H9 (cell line): ENCODE data around the gene ZYG11A. TPM values are rescaled to one million over a fixed set of nuclear protein-coding genes. Genes with fewer than 3 reads are reported as not detected.

Experiments used
- DNase-seq: peaks from one replicate; pipeline ENCODE4 v3.0.0-alpha.2; 2017
- H2AFZ ChIP-seq: one replicate; pipeline ENCODE4 v1.6.1; 2013; ENCODE audit warnings: mild to moderate bottlenecking, low read length, control low read depth, moderate library complexity
- H2AK5ac ChIP-seq: 2 replicates; pipeline ENCODE4 v1.6.1; 2013; ENCODE audit warnings: low read length, control low read depth, mixed read lengths; ENCODE audit not compliant: insufficient read length
- H2BK120ac ChIP-seq: one replicate; pipeline ENCODE4 v1.6.1; 2013; ENCODE audit warnings: low read depth, mild to moderate bottlenecking, low read length, control low read depth, inconsistent platforms; ENCODE audit not compliant: poor library complexity, severe bottlenecking
- H2BK12ac ChIP-seq: 2 replicates; pipeline ENCODE4 v1.6.1; 2013; ENCODE audit warnings: low read length, control low read depth, mixed read lengths, low read depth; ENCODE audit not compliant: insufficient read length
- H2BK15ac ChIP-seq: 2 replicates; pipeline ENCODE4 v1.6.1; 2013; ENCODE audit warnings: low read depth, low read length, control low read depth
- H2BK20ac ChIP-seq: one replicate; pipeline ENCODE4 v1.6.1; 2013; ENCODE audit warnings: low read depth, mild to moderate bottlenecking, low read length, control low read depth, inconsistent platforms; ENCODE audit not compliant: poor library complexity, severe bottlenecking
- H2BK5ac ChIP-seq: 2 replicates; pipeline ENCODE4 v1.6.1; 2013; ENCODE audit warnings: low read length, control low read depth, mixed read lengths; ENCODE audit not compliant: insufficient read length
- H3K14ac ChIP-seq: 2 replicates; pipeline ENCODE4 v1.6.1; 2013; ENCODE audit warnings: low read length, control low read depth; ENCODE audit not compliant: insufficient read depth
- H3K18ac ChIP-seq: 2 replicates; pipeline ENCODE4 v1.6.1; 2013; ENCODE audit warnings: low read depth, mild to moderate bottlenecking, mixed read lengths, low read length, control low read depth; ENCODE audit not compliant: insufficient read length
- H3K23ac ChIP-seq: 2 replicates; pipeline ENCODE4 v1.6.1; 2013; ENCODE audit warnings: low read length, control low read depth, mixed read lengths, low read depth; ENCODE audit not compliant: insufficient read length
- H3K23me2 ChIP-seq: 2 replicates; pipeline ENCODE4 v1.6.1; 2013; ENCODE audit warnings: low read depth, mild to moderate bottlenecking, mixed read lengths, low read length, control low read depth; ENCODE audit not compliant: insufficient read length, poor library complexity, severe bottlenecking
- H3K27ac ChIP-seq: 2 replicates; pipeline ENCODE4 v1.5.1; 2013; ENCODE audit warnings: low read length, control low read depth, mixed read lengths, low read depth; ENCODE audit not compliant: insufficient read length
- H3K27me3 ChIP-seq: 2 replicates; pipeline ENCODE4 v1.6.1; 2013; ENCODE audit warnings: low read length, control low read depth, inconsistent platforms; ENCODE audit not compliant: insufficient read depth
- H3K4ac ChIP-seq: 2 replicates; pipeline ENCODE4 v1.6.1; 2013; ENCODE audit warnings: low read depth, mild to moderate bottlenecking, control low read depth, inconsistent platforms, low read length, moderate library complexity
- H3K4me1 ChIP-seq: 2 replicates; pipeline ENCODE4 v1.6.1; 2013; ENCODE audit warnings: low read length, control low read depth, inconsistent platforms; ENCODE audit not compliant: insufficient read depth
- H3K4me2 ChIP-seq: 2 replicates; pipeline ENCODE4 v1.6.1; 2013; ENCODE audit warnings: low read length, control low read depth, mixed read lengths; ENCODE audit not compliant: insufficient read length, insufficient read depth
- H3K56ac ChIP-seq: 2 replicates; pipeline ENCODE4 v1.6.1; 2013; ENCODE audit warnings: low read depth, mild to moderate bottlenecking, mixed read lengths, low read length, control low read depth; ENCODE audit not compliant: insufficient read length
- H3K79me1 ChIP-seq: 2 replicates; pipeline ENCODE4 v1.6.1; 2013; ENCODE audit warnings: low read depth, mild to moderate bottlenecking, moderate library complexity, low read length, control low read depth, inconsistent platforms; ENCODE audit not compliant: insufficient read depth, poor library complexity, severe bottlenecking
- H3K79me2 ChIP-seq: 2 replicates; pipeline ENCODE4 v1.6.1; 2013; ENCODE audit warnings: low read length, control low read depth, inconsistent platforms; ENCODE audit not compliant: insufficient read depth
- H3K9ac ChIP-seq: 2 replicates; pipeline ENCODE4 v1.6.1; 2013; ENCODE audit warnings: low read length, control low read depth, mixed read lengths; ENCODE audit not compliant: insufficient read length; ENCODE audit errors: extremely low read depth
- H3K9me3 ChIP-seq: one replicate; pipeline ENCODE4 v1.6.1; 2013; ENCODE audit warnings: low read depth, low read length, inconsistent platforms; ENCODE audit not compliant: control insufficient read depth
- H3T11ph ChIP-seq: one replicate; pipeline ENCODE4 v1.6.1; 2013; ENCODE audit warnings: mild to moderate bottlenecking, low read length, control low read depth, inconsistent platforms
- H4K20me1 ChIP-seq: one replicate; pipeline ENCODE4 v1.6.1; 2013; ENCODE audit not compliant: control insufficient read depth, insufficient read length, insufficient read depth
- H4K5ac ChIP-seq: 2 replicates; pipeline ENCODE4 v1.6.1; 2013; ENCODE audit warnings: low read depth, mild to moderate bottlenecking, mixed read lengths, low read length, control low read depth; ENCODE audit not compliant: insufficient read length
- H4K8ac ChIP-seq: replicated peaks from 2 replicates; pipeline ENCODE4 v1.6.1; 2013; ENCODE audit warnings: low read length, control low read depth, mixed read lengths, low read depth; ENCODE audit not compliant: insufficient read length
- H4K91ac ChIP-seq: 2 replicates; pipeline ENCODE4 v1.6.1; 2013; ENCODE audit warnings: low read depth, mild to moderate bottlenecking, moderate library complexity, mixed read lengths, low read length, control low read depth; ENCODE audit not compliant: insufficient read length
- H3K27ac Mint-ChIP-seq, 3 experiments: 2 replicates in 2 of 3; 3 replicates in 1 of 3; pipeline ENCODE4 v1.8.0; 2020 to 2021; ENCODE audit warnings: mixed read lengths in 3 of 3, mild to moderate bottlenecking in 1 of 3, moderate library complexity in 1 of 3
- H3K27me3 Mint-ChIP-seq: 2 replicates; pipeline ENCODE4 v1.8.0; 2021; ENCODE audit warnings: low read depth, mild to moderate bottlenecking, moderate library complexity, mixed read lengths
- H3K36me3 Mint-ChIP-seq, 3 experiments: 2 replicates in 2 of 3; 3 replicates in 1 of 3; pipeline ENCODE4 v1.8.0; 2020 to 2021; ENCODE audit warnings: low read depth in 3 of 3, mixed read lengths in 3 of 3; ENCODE audit not compliant: insufficient read depth in 1 of 3
- H3K4me1 Mint-ChIP-seq, 2 experiments: 2 replicates each; pipeline ENCODE4 v1.8.0; 2020; ENCODE audit warnings: mixed read lengths in 2 of 2
- H3K4me3 Mint-ChIP-seq, 2 experiments: 2 replicates in 1 of 2; 3 replicates in 1 of 2; pipeline ENCODE4 v1.8.0; 2020 to 2021; ENCODE audit warnings: mild to moderate bottlenecking in 2 of 2, mixed read lengths in 2 of 2, moderate library complexity in 1 of 2
- H3K9me3 Mint-ChIP-seq, 2 experiments: 2 replicates in 1 of 2; 3 replicates in 1 of 2; pipeline ENCODE4 v1.8.0; 2020; ENCODE audit warnings: mild to moderate bottlenecking in 2 of 2, mixed read lengths in 2 of 2, moderate library complexity in 1 of 2
- WGBS: extraction: QIAGEN DNeasy Blood & Tissue Kit; methylation state at CpG from one replicate; pipeline ENCODE4 v1.1.7; 2013; ENCODE audit warnings: missing lambda C conversion rate, low lambda C conversion rate, mixed read lengths; ENCODE audit not compliant: insufficient read length; ENCODE audit errors: extremely low coverage; 5-methylcytosine and 5-hydroxymethylcytosine counted together
- total RNA-seq: library from RNA; stranded (reverse); gene quantifications from 2 replicates; pipeline ENCODE4 v1.2.1, GENCODE V29; 2021
- TF ChIP-seq, protein P1 (sequence below): fragments of 200-600 bp; sonication (generic); conservative IDR thresholded peaks from 3 replicates; pipeline ENCODE4 v1.8.0; 2021; ENCODE audit warnings: antibody characterized with exemption, mild to moderate bottlenecking

Gene ZYG11A
- total RNA-seq, 1 experiment from 2014 or later, result 2.1 TPM

- Histone ChIP-seq H2BK20ac (no peak overlapping the region), H3K9ac (no peak overlapping the region), H2BK15ac (no peak overlapping the region), H2BK120ac (no peak overlapping the region), H4K5ac (no peak overlapping the region), H3K27me3 (no peaks in the 10 kb centered on the region), H3T11ph (no peak overlapping the region), H3K4me1 (no peaks in the 10 kb centered on the region; the same call in 1 of the 2 replicates), H3K23ac (no peak overlapping the region), H3K79me2 (no peaks in the 10 kb centered on the region), H3K23me2 (no peaks in the 10 kb centered on the region), H2AK5ac (no peak overlapping the region), H3K27ac (no peak overlapping the region), H4K8ac (no peak overlapping the region), H3K4ac (no peak overlapping the region), H4K20me1 (no peaks in the 10 kb centered on the region), H2BK5ac (no peak overlapping the region), H3K4me2 (no peak overlapping the region), H3K79me1 (no peaks in the 10 kb centered on the region), H3K56ac (no peak overlapping the region), H3K18ac (no peak overlapping the region), H3K9me3 (no peaks in the 10 kb centered on the region), H4K91ac (no peak overlapping the region), H2BK12ac (no peak overlapping the region), H3K14ac (no peak overlapping the region), H2AFZ (no peak overlapping the region)
- TF ChIP-seq, protein P1, sequence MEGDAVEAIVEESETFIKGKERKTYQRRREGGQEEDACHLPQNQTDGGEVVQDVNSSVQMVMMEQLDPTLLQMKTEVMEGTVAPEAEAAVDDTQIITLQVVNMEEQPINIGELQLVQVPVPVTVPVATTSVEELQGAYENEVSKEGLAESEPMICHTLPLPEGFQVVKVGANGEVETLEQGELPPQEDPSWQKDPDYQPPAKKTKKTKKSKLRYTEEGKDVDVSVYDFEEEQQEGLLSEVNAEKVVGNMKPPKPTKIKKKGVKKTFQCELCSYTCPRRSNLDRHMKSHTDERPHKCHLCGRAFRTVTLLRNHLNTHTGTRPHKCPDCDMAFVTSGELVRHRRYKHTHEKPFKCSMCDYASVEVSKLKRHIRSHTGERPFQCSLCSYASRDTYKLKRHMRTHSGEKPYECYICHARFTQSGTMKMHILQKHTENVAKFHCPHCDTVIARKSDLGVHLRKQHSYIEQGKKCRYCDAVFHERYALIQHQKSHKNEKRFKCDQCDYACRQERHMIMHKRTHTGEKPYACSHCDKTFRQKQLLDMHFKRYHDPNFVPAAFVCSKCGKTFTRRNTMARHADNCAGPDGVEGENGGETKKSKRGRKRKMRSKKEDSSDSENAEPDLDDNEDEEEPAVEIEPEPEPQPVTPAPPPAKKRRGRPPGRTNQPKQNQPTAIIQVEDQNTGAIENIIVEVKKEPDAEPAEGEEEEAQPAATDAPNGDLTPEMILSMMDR, result no peak
- Mint-ChIP-seq H3K27me3 (no peaks in the 10 kb centered on the region), H3K4me1 (peaks cover 2 to 3% of the 10 kb centered on the region in 2 experiments), H3K9me3 (no peaks in the 10 kb centered on the region), H3K4me3 (no peak overlapping the region), H3K27ac (no peak overlapping the region), H3K36me3 (no peaks in the 10 kb centered on the region; a peak in 1 of 7 replicates)
- WGBS, result no CpG with 5 or more reads among the region's 2 CpGs
- no peak for DNase-seq
Measured at GRCh38 chr1:52880206-52880605, 37.6 kb downstream of the ZYG11A start.
